Measurements from ENCODE around the gene CCBE1.

- TF ChIP-seq CTCF (IDR thresholded peaks at IDR 0.05) (no peak), POLR2A (IDR thresholded peaks at IDR 0.05) (no peak)
These were observed 308.4 kb downstream of the CCBE1 start for GRCh38 chr18:59388817-59389216.
